DND-41 (cell line): Measurements from ENCODE around the gene PLPP3.

Experiments used
- CTCF ChIP-seq: IDR thresholded peaks from 2 replicates; pipeline ENCODE4 v1.5.1; 2012; ENCODE audit warnings: borderline replicate concordance, low read length, moderate library complexity, mild to moderate bottlenecking; ENCODE audit not compliant: poor library complexity, severe bottlenecking; ENCODE audit errors: extremely low read depth
- EZH2 ChIP-seq: IDR thresholded peaks from 3 replicates; pipeline ENCODE4 v1.6.1; 2012; ENCODE audit warnings: borderline replicate concordance, low read depth, mild to moderate bottlenecking, moderate library complexity, low read length, inconsistent platforms; ENCODE audit not compliant: severe bottlenecking

- TF ChIP-seq EZH2: no peak
- no peak for TF ChIP-seq CTCF
Measured at GRCh38 chr1:56468518-56468917, 110.8 kb downstream of the PLPP3 start.
